ENCODE measurements around the gene AGRP.

AGRP gene

DNA sequence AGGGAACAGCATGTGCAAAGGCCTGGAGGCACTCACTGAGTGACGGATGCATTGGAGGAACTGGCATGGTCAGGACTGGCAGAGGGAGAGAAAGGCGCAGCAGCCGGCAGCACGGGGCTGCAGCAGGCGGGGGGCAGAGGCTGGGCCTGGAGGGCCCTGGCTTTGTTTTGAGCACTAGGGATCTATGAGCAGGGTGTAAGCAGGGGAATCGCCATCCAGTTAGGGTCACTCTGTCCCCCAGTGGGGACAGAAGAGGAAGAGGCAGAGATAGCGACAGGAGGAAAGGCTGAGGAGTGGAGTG is 38.3 kb downstream of the AGRP start:
- DNase-seq, result no peak

DNA sequence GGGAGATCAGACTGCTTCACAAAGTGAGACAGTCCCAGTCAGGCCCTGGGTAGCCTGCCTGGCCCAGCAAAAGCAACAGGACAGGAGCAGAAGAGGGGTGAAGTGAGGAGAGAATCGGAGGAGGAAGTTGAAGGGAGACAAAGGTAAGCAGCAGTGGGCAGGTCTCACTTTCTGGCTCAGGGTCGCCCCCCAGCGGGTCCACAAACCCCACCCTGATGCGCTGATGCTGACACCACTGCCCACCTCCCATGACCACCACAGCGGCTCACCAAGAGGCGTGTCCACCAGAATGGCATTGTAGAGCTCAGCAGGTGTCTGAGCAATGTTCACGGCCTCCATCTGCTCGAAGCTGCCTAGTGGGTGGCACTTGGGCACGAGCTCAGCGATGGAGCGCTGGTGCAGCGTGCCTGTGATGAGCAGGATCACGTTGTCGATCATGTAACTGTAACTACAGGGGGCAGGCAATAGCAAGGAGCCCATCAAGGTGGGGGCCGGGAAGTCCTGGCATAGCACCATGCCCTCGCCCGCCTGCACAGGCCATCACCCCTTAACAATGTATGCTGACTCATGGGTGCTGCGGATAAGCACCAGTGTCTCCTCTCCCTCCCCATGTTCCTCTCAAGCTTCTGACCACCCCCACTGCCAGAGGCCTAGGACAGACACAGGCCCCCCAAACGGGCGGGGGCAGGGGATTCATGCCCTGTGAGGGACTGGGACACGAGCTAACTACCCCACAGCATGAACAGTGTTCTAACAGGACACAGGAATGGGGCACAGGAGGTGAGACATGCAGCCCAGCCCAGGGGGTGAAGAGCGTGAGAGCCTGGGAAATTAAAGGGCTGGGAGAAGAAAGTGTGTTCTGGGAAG is 38.9 kb downstream of the AGRP start:
- no peak for DNase-seq

DNA sequence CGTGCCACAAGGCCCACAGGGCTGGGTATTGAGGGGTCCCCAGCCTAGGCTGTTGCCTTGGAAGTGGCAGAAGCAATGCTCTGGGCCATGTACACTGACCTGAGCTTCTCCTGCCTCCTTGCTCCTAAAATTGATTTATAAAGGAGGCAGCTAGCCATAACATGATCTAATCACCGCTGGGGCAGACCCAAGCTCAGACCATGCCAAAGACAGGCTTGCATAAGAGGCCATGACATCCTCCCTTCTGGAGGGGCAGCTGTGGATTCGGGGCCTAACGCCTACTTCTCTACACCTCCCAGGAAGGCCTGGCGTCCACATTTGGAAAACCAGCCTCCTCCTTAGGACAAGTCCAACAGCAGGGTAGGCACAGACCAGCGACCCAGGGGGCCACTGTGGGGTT is 40.1 kb downstream of the AGRP start:
- no peak for DNase-seq

DNA sequence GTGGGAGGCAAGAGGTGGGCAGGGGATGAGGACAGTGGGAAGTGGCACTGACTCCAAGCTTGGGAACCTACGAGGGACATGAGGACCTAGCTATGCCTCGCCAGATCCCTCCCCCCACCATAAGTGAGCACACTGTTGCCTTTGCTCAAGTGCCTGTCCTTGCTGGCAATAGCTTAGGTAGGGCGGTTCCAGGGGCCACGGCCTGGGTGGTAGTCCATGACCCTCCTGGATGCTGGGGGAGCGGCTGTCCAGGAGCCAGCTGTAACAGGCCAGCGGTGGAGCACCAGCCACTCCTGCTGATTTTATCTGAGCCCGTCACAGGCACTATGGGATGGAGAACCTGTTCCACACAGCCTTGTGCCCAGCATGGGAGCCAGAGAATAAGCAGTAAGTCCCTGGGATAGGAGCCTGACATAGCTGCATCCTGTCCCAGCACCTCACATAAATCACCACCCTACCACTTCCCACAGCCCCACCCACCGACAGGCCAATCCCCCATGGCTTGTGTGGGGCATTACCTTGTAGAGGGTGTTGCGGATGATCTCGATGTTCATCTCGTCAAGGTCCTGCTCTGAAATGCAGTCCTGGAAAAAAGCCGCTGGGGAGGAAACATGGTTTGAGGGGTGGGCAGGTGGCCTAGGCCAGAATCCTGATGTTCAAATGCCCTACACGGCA is 40.6 kb downstream of the AGRP start:
- DNase-seq, result no peak

DNA sequence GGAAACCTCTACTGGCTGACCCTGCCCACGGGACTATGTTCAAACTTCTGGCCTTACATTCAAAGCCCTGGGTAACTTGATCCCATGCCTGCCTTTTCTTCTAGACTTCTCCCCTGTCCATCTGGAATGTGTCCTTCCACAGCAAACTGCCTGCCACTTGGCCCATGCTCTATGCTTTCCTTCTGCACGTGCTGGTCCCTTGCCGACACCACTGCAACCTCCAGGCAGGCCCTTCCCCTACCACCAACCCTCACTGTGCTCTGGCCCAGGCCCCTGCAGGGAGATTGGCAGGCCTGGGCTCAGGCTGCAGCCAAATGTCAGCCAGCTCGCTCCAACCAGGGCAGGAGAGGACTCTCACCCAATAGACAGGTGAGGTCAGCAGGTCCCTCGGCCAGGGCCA is 41.4 kb downstream of the AGRP start:
- DNase-seq, result no peak

DNA sequence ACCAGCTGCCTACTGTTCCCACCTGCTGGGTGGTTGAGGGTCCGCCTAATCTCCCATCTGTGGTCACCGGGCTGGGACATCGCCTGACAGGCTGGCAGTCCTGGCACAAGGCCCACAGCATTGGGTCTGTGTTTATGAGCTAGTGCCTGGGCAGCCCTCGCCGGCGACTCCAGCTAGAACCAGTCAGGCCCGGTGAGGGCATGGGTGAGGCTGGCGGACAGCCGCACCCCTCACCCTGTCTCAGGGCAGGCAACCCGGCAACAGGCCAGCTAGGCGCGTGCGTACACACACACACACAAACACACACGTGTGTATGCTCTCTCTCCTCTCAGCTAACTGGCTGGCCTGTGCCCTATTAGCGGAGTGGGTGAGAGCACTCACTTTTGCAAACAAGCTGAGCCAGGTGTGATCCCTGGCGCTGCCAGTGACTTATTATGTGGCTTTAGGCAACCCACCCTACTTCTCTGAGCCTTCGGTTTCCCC is 42.0 kb downstream of the AGRP start:
- DNase-seq, result peak; percentile 70 to 76

DNA sequence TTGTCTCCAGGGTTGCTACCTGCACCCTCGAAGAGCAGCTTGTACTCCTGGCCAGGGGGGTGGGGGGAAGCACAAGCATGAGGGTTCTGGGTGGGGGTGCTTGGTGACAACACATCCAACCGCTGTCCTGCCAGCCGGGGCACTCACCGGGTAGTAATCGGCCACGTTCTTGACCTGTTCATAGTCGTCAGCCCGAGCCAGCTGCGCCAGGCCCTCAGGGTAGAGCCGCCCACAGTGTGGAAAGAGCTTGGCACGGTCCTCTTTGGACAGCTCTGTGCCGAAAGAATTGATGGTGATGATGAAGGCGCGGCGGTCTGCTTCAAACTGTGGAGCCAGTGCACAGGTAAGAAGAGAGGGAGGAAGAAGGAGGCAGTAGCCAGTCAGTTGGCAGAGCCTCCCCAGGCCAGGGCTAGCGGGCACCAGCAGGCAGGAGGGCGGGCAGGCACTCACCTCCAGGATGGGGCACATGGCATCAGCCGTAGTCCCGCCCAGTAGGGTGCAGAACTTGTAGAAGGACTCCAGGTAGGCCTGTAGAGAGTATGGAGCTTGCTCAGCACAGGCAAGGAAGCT is 44.4 kb downstream of the AGRP start:
- DNase-seq, result no peak

DNA sequence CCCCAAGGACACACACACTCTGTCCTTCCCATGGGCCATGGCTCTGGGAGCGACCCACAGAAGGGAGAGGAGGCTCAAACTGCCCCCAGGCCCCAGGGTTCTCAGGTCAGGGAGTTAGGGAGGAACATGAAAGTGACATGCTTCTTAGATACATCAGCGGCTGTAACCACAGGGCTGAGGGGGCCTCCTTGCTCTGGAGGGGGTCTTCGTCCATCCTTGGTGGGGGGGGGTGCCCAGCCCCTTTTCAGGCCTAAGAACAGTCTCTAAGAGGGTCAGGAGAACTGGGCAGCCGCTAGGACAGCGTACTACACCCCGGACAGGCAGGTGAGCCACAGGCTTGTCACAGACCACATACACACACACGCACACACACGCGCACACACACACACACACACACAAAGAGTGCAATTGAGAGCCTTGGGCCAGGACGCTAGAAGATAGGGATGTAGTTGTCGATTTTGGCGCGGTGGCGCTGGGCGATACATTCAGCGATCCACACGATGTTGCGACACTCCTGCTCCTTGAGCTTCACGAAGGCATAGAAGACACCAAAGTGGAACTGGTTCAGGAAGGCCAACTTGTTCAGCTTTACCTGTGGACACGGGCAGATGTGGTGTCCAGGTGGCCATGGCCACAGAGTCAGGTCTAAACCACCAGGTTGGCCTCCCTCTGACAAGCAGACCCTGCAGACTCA is 45.1 kb downstream of the AGRP start:
- DNase-seq, result no peak

DNA sequence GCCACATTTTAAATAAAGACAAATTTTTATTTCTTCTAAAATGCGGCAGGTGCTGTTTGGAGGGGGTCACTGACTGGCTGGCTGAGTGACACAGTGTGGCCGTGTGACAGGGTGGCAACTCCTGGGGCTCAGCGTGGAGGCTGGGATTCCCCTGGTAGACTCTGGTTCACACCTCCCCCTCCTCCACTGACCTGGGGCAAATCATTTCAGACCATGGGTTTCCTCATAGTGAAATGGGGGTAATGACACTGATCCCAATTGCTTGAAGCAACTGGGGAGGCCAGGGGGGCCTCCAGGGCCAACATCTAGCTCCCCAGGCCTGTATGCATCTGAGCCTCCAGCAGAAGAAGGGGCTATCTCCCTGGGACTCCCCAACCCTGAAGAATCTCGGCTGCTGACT is 45.8 kb downstream of the AGRP start:
- DNase-seq, result no peak

DNA sequence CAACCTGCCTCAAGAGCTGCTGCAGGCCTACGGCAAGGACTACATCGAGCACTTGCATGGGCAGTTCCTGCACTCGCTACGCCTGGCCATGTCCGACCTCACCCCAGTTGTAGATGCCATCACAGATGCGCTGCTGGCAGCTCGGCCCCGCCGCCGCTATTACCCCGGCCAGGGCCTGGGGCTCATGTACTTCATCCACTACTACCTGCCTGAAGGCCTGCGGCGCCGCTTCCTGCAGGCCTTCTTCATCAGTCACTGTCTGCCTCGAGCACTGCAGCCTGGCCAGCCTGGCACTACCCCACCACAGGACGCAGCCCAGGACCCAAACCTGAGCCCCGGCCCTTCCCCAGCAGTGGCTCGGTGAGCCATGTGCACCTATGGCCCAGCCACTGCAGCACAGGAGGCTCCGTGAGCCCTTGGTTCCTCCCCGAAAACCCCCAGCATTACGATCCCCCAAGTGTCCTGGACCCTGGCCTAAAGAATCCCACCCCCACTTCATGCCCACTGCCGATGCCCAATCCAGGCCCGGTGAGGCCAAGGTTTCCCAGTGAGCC is 46.6 kb downstream of the AGRP start:
- no peak for DNase-seq

DNA sequence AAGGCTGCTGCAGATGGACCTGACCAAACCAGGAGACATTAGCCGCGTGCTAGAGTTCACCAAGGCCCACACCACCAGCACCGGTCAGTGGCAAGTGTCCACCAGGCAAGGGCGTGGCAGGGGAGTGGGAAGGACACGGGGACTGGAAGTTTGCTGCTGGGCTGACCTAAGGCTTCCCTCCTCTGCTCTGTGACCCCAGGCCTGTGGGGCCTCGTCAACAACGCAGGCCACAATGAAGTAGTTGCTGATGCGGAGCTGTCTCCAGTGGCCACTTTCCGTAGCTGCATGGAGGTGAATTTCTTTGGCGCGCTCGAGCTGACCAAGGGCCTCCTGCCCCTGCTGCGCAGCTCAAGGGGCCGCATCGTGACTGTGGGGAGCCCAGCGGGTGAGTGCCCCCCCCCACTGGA is 47.6 kb downstream of the AGRP start:
- DNase-seq, result no peak

DNA sequence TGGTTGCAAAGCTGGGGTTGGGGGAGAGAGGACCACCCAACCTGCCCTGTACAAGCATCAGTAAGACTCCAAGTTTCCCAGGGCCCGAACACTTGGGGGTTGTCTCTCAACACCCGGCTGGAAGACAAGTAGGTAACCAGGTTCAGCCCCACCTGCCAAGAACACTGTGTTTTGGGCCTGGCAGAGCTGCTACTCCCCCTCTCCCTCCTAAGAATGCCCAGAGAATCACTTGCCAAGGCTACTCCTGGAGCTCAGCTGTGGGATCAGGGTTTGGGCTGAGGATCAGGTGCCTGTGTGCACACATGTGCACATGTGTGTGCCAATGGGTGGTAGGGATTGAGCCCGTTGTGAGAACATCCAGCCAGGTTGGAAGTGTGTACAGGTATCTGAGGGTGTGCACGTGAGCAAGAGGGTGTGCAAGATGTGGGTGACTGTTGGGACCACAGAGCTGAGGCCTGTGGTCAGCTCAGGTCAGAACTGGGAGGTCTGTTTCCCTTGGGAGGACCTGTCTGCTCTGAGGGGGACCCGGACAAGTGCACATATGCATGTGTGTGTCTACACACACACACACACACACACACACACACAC is 50.1 kb downstream of the AGRP start:
- DNase-seq, result no peak

Data from SHP77 (cell line).